HL-60 (cell line): ENCODE measurements around the gene SOCS3.

ENCODE experiments used
- GABPA ChIP-seq: IDR thresholded peaks from 2 replicates; pipeline ENCODE4 v1.6.1; 2012; ENCODE audit warnings: low read depth
- POLR2AphosphoS5 ChIP-seq: IDR thresholded peaks from 2 replicates; pipeline ENCODE4 v1.6.1; 2012; ENCODE audit warnings: low read depth
- SPI1 ChIP-seq: IDR thresholded peaks from 2 replicates; pipeline ENCODE4 v1.6.1; 2012; ENCODE audit warnings: low read depth, mild to moderate bottlenecking, borderline replicate concordance
- TF ChIP-seq, protein P1 (sequence below): IDR thresholded peaks from one replicate; pipeline ENCODE4 v1.5.1; 2011; ENCODE audit warnings: low read length, control low read depth, inconsistent platforms; ENCODE audit not compliant: insufficient read depth
- TF ChIP-seq, protein P2 (sequence below): IDR thresholded peaks from 2 replicates; pipeline ENCODE4 v1.6.1; 2012; ENCODE audit warnings: low read depth; ENCODE audit not compliant: insufficient replicate concordance

DNA sequence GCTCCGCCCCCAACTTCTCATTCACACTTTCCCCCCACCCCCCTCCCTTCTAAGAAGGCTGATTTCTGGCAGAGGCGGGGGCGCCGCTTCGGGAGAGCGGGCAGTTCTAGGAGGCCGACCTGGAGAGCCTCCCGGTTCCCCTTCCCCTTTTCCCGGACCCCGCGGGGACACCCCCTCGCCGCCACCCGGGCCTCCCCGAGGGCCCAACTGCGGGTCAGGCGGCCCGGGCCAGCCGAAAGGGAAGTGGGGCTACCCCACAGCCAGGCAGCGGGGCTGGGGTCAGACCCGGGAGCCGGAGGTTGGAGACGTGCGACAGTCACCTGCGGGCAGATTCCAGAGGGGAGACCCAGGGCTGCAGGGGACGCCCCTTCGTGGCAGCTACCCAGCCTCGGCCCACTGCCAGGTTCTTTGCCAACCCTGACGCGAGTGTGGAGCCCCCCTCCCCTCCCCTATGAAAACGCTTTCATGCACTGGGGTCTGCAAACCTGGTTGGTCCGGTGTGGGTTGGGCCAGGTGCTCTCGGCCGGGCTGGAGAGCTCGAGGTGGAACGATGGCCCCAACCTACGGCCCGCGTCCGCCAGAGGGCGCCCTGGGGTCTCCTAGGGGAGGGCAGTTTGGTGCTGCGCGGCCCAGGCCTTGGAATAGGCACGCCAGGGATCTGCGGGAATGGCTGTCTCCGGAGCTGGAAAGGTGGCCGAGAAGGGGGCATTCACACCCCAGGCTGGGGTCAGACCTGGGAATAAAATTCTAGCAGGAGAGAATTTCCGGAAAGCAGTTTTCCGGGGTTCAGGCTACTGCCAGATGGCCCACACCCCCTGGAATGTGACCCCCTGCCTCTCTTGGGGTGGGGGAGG lies 721 bp upstream of the SOCS3 start:
- TF ChIP-seq, protein P1, sequence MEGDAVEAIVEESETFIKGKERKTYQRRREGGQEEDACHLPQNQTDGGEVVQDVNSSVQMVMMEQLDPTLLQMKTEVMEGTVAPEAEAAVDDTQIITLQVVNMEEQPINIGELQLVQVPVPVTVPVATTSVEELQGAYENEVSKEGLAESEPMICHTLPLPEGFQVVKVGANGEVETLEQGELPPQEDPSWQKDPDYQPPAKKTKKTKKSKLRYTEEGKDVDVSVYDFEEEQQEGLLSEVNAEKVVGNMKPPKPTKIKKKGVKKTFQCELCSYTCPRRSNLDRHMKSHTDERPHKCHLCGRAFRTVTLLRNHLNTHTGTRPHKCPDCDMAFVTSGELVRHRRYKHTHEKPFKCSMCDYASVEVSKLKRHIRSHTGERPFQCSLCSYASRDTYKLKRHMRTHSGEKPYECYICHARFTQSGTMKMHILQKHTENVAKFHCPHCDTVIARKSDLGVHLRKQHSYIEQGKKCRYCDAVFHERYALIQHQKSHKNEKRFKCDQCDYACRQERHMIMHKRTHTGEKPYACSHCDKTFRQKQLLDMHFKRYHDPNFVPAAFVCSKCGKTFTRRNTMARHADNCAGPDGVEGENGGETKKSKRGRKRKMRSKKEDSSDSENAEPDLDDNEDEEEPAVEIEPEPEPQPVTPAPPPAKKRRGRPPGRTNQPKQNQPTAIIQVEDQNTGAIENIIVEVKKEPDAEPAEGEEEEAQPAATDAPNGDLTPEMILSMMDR = peak; percentile 71
- TF ChIP-seq POLR2AphosphoS5 (no peak), SPI1 (peak; percentile 17; the same call in 1 of the 2 replicates), GABPA (no peak)
- TF ChIP-seq, protein P2, sequence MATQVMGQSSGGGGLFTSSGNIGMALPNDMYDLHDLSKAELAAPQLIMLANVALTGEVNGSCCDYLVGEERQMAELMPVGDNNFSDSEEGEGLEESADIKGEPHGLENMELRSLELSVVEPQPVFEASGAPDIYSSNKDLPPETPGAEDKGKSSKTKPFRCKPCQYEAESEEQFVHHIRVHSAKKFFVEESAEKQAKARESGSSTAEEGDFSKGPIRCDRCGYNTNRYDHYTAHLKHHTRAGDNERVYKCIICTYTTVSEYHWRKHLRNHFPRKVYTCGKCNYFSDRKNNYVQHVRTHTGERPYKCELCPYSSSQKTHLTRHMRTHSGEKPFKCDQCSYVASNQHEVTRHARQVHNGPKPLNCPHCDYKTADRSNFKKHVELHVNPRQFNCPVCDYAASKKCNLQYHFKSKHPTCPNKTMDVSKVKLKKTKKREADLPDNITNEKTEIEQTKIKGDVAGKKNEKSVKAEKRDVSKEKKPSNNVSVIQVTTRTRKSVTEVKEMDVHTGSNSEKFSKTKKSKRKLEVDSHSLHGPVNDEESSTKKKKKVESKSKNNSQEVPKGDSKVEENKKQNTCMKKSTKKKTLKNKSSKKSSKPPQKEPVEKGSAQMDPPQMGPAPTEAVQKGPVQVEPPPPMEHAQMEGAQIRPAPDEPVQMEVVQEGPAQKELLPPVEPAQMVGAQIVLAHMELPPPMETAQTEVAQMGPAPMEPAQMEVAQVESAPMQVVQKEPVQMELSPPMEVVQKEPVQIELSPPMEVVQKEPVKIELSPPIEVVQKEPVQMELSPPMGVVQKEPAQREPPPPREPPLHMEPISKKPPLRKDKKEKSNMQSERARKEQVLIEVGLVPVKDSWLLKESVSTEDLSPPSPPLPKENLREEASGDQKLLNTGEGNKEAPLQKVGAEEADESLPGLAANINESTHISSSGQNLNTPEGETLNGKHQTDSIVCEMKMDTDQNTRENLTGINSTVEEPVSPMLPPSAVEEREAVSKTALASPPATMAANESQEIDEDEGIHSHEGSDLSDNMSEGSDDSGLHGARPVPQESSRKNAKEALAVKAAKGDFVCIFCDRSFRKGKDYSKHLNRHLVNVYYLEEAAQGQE = no peak
